Activated CD4-positive, alpha-beta memory T cell treated with anti-CD3 and anti-CD28 coated beads, Interleukin-2, amount 10 ng/mL, durations not matched to agents 7 days and 5 days (primary cell): Measurements from ENCODE around the gene KCNA4. TPM values are rescaled to one million over a fixed set of nuclear protein-coding genes. Genes with fewer than 3 reads are reported as not detected.

ENCODE experiments used
- CTCF ChIA-PET: fragments of 350-600 bp; sonication (Branson Sonifier 250); formaldehyde crosslinking; loops from one replicate; lab custom pipeline; 2021; ENCODE audit warnings: antibody characterized with exemption, inconsistent platforms; lab: Charles Lee
- POLR2A ChIA-PET: fragments of 350-600 bp; sonication (Branson Sonifier 250); formaldehyde crosslinking; loops from one replicate; lab custom pipeline; 2021; ENCODE audit warnings: antibody characterized with exemption; lab: Charles Lee
- DNase-seq: peaks from one replicate; pipeline ENCODE4 v3.0.0-alpha.2; 2020
- H3K27ac Mint-ChIP-seq: one replicate; pipeline ENCODE4 v1.8.0; 2021; ENCODE audit warnings: mild to moderate bottlenecking, mixed read lengths
- H3K27me3 Mint-ChIP-seq: one replicate; pipeline ENCODE4 v1.8.0; 2021; ENCODE audit warnings: mixed read lengths
- H3K36me3 Mint-ChIP-seq: one replicate; pipeline ENCODE4 v1.8.0; 2021; ENCODE audit warnings: low read depth, mixed read lengths
- H3K4me1 Mint-ChIP-seq: one replicate; pipeline ENCODE4 v1.8.0; 2021; ENCODE audit warnings: mixed read lengths
- H3K4me3 Mint-ChIP-seq: one replicate; pipeline ENCODE4 v1.8.0; 2021; ENCODE audit warnings: mild to moderate bottlenecking, mixed read lengths
- H3K9me3 Mint-ChIP-seq: one replicate; pipeline ENCODE4 v1.8.0; 2021; ENCODE audit warnings: mixed read lengths
- total RNA-seq, 2 experiments: library from RNA; stranded (reverse); gene quantifications; one replicate each; pipeline ENCODE4 v1.2.3, GENCODE V29; 2021

The KCNA4 gene
- total RNA-seq, 2 experiments from 2014 or later: not detected

- Mint-ChIP-seq H3K4me1 (no peaks in the 10 kb centered on the region), H3K36me3 (no peaks in the 10 kb centered on the region), H3K27me3 (peaks cover 23% of the 10 kb centered on the region), H3K4me3 (no peak overlapping the region), H3K9me3 (no peaks in the 10 kb centered on the region), H3K27ac (no peak overlapping the region)
- ChIA-PET POLR2A (no interaction called here), CTCF (no interaction called here)
- no peak for DNase-seq
Measured at GRCh38 chr11:30018495-30018894, 1.7 kb upstream of the KCNA4 start.

GRCh38 chr11:30017445-30017895 is 640 bp upstream of the KCNA4 start:
- Mint-ChIP-seq H3K4me1 (no peaks in the 10 kb centered on the region), H3K27me3 (peaks cover 23% of the 10 kb centered on the region), H3K27ac (no peak overlapping the region), H3K9me3 (no peaks in the 10 kb centered on the region), H3K36me3 (no peaks in the 10 kb centered on the region), H3K4me3 (no peak overlapping the region)
- POLR2A ChIA-PET: no interaction called here
- DNase-seq: no peak
- CTCF ChIA-PET: interaction anchor here (0.6 kb wide), 1 partner anchor 17 kb away, joined by 4 read pairs; no protein-coding TSS in a partner anchor

DNA sequence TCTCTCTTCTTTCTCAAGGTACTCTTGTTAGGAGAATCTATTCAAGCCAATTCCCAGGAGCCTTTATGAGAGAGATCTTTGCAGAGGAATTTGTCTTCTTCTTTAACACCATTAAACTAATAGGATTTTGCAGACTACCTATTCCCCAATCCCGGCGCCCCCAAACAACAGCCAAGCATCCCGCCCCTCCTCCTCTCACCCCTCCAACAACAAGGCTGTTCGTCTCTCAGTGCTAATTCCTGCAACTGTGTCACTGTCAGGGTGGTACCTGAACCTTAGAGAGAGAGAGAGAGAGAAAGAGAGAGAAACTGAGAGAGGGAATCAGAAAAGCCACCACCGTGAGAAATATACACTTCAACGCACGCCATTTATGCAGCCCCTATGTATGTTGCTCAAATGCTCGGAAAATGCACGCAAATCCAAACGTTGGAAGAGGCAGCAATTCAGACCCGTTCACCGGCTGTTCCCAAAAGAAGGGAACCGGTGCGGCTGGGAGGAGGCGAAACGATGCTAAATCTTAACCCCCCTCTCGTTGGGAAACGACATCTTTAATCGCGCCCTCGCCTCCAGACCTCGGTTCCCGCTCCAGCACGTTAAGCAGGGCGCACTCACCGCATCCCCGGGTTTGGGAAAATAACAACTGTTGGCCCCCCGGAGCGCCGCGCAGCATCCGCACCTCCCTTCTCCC is 961 bp downstream of the KCNA4 start:
- Mint-ChIP-seq H3K9me3 (no peaks in the 10 kb centered on the region), H3K27me3 (peaks cover 23% of the 10 kb centered on the region), H3K4me3 (no peak overlapping the region), H3K4me1 (no peaks in the 10 kb centered on the region), H3K36me3 (no peaks in the 10 kb centered on the region), H3K27ac (no peak overlapping the region)
- CTCF ChIA-PET: no interaction called here
- POLR2A ChIA-PET: no interaction called here
- DNase-seq: no peak

- no peak for DNase-seq
- peaks cover 4% of the 10 kb centered on the region for H3K27me3 Mint-ChIP-seq
- no peak overlapping the region for H3K4me3 Mint-ChIP-seq
- H3K4me1 Mint-ChIP-seq: no peaks in the 10 kb centered on the region
- H3K27ac Mint-ChIP-seq: no peak overlapping the region
- H3K36me3 Mint-ChIP-seq: no peaks in the 10 kb centered on the region
- POLR2A ChIA-PET: no interaction called here
- H3K9me3 Mint-ChIP-seq: no peaks in the 10 kb centered on the region
- CTCF ChIA-PET: no interaction called here
Measured at GRCh38 chr11:30012346-30012745, 4.5 kb downstream of the KCNA4 start.

GRCh38 chr11:30009060-30009459 is 7.8 kb downstream of the KCNA4 start:
- Mint-ChIP-seq H3K27ac (no peak overlapping the region), H3K4me3 (no peak overlapping the region), H3K9me3 (no peaks in the 10 kb centered on the region), H3K36me3 (no peaks in the 10 kb centered on the region), H3K27me3 (no peaks in the 10 kb centered on the region), H3K4me1 (no peaks in the 10 kb centered on the region)
- POLR2A ChIA-PET: no interaction called here
- CTCF ChIA-PET: no interaction called here
- DNase-seq: no peak

- no peaks in the 10 kb centered on the region for H3K4me1 Mint-ChIP-seq
- H3K27me3 Mint-ChIP-seq: no peaks in the 10 kb centered on the region
- POLR2A ChIA-PET: no interaction called here
- no peak overlapping the region for H3K4me3 Mint-ChIP-seq
- no peak for DNase-seq
- no peaks in the 10 kb centered on the region for H3K9me3 Mint-ChIP-seq
- H3K27ac Mint-ChIP-seq: no peak overlapping the region
- CTCF ChIA-PET: no interaction called here
- H3K36me3 Mint-ChIP-seq: no peaks in the 10 kb centered on the region
Measured at GRCh38 chr11:30006876-30007275, 10.0 kb downstream of the KCNA4 start.

DNA sequence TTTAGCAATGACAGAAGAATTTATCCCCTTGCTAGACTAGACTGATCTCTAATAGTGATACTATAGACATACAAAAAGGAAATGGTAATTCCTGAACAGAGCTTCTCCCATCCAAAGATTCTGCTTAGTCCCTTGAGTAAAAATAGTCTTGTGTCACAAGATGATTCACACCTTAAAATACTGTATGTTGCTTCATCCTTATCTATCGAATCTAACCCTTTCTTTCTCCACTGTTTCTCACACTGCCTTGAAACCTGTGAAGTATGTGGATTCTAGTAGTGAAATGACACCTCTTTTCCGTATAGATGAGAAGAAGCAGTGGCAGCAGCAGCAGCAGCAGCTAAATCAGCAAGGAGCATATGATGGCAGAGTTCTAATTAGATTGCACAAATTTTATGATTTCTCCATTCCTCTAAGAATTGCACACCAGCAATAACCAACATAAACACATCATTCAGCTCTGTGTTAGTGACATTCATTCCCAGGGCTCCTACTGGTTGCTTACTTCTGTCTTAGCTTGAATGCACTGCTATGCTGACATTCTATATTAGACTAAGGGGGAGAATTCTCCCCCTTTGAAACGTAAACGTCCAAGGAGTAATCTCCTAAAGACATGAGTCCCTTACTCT is 14.6 kb downstream of the KCNA4 start:
- no peak for DNase-seq
- Mint-ChIP-seq H3K27ac (no peak overlapping the region), H3K4me1 (no peaks in the 10 kb centered on the region), H3K9me3 (no peaks in the 10 kb centered on the region), H3K27me3 (no peaks in the 10 kb centered on the region), H3K36me3 (no peaks in the 10 kb centered on the region), H3K4me3 (no peak overlapping the region)
- CTCF ChIA-PET: no interaction called here
- POLR2A ChIA-PET: no interaction called here

DNA sequence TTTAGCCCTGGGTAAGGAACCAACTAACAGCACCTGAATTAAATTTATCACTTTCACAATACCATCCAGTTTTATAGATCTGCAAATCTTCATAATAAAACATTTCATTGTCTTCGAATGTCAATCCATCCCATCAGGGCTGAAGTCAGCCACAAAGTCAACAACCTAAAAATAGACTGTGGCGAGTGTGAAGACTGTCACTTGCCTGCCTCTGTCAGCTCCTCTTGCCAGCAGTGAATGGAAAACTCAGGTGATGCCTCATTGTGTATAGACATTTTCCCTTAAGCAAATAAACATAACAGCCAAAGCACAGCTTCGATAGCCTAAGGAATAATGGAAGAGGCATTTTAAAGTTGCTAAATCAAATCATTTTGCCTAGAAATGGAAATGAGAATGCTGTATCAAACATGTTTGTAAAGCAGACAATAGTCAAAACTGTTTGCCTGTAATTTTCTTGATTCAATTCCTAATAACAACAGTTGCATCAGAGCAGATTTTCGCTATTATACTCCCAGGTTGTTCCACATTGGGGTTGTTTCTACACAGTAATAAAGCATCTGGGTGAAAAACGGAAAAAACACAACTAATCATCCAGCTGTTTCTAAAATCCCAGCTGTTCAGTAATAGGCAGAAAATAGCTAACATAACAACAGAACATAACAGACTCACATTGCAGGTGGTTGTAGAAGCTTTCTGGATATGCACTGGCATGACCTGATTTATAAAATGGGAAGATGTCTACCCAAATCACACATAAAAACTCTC is 15.7 kb downstream of the KCNA4 start:
- ChIA-PET CTCF (interaction anchor here (0.7 kb wide), 1 partner anchor 17 kb away, joined by 4 read pairs; no protein-coding TSS in a partner anchor), POLR2A (no interaction called here)
- no peaks in the 10 kb centered on the region for H3K9me3 Mint-ChIP-seq
- H3K4me1 Mint-ChIP-seq: no peaks in the 10 kb centered on the region
- no peak overlapping the region for H3K4me3 Mint-ChIP-seq
- no peaks in the 10 kb centered on the region for H3K36me3 Mint-ChIP-seq
- H3K27ac Mint-ChIP-seq: no peak overlapping the region
- no peaks in the 10 kb centered on the region for H3K27me3 Mint-ChIP-seq
- no peak for DNase-seq

DNA sequence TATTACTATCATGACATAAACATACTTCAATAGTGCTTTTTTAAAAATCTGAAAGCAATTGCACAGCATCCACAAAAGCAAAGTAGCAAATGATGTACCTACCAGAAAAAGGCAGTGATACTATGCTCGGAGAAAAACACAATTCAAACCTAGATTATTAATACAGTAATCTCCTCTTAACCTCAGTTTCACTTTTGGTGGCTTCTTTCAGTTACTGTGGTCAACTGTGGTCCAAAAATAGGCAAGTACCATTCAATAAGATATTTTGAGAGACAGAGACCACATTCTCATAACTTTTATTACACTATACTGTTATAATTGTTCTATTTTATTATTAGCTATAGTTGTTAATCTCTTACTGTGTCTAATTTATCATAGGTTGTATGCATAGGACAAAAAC is 20.8 kb downstream of the KCNA4 start:
- ChIA-PET POLR2A (no interaction called here), CTCF (no interaction called here)
- Mint-ChIP-seq H3K27ac (no peak overlapping the region), H3K27me3 (no peaks in the 10 kb centered on the region), H3K9me3 (no peaks in the 10 kb centered on the region), H3K36me3 (no peaks in the 10 kb centered on the region), H3K4me1 (no peaks in the 10 kb centered on the region), H3K4me3 (no peak overlapping the region)
- DNase-seq: no peak

DNA sequence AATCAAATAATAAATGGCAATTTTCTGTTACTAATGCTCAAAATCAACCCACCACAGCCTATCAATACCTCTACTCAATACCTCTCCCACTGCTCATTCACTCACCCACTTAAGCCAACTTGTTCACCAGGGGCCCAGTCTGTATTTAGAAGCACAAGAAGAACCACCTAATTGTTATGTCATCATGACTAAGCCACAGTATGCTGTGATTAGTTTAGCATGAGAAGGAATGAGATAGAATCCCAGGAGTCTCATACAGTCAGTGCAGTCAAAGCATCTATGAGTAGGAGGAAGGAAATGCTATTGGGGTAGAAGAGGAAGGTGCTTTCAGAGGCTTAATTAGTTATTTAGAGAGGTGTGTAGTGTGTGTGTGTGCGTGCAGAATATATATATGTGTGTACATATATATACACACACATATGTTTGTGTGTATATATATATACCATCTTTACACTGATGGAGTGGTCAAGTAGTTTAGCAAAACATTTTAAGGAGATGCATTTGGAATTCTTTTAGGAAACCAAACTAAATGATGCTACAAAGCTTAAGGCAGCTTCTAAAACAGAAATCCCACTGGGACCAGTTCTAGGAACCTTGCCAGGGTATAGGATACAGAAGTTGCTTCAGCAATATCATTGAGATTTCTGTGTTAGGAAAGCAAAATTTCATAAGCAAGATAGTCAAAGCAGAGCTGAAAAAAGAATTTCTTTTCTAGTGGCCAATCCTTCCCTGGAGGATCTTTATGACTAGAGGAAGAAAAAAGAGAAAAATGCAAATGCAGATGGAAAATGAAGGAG is 27.5 kb downstream of the KCNA4 start:
- DNase-seq: no peak
- no peak overlapping the region for H3K27ac Mint-ChIP-seq
- ChIA-PET POLR2A (no interaction called here), CTCF (no interaction called here)
- no peaks in the 10 kb centered on the region for H3K27me3 Mint-ChIP-seq
- no peaks in the 10 kb centered on the region for H3K9me3 Mint-ChIP-seq
- H3K36me3 Mint-ChIP-seq: no peaks in the 10 kb centered on the region
- H3K4me3 Mint-ChIP-seq: no peak overlapping the region
- no peaks in the 10 kb centered on the region for H3K4me1 Mint-ChIP-seq

DNA sequence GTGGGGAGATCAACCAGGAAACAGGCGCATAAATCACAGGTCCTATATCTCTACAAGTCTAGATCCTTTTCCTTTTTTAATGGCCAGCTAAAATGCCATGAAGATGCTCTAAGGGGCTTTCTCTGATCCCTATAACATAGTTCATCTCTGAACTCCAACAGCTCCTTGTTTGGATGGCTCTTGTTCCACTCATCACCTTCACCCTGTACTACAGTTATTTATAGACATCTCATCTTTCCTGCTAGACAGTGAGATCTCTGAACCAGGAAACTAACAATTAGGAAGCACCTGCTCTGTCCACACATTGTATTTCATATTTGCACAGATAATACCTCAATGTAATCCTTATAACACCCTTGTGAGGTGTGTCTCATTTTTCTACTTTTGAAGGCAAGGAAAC is 31.6 kb downstream of the KCNA4 start:
- Mint-ChIP-seq H3K27ac (no peak overlapping the region), H3K4me3 (no peak overlapping the region), H3K9me3 (no peaks in the 10 kb centered on the region), H3K36me3 (no peaks in the 10 kb centered on the region), H3K27me3 (no peaks in the 10 kb centered on the region), H3K4me1 (no peaks in the 10 kb centered on the region)
- DNase-seq: no peak
- ChIA-PET POLR2A (no interaction called here), CTCF (no interaction called here)

GRCh38 chr11:29984544-29984943 is 32.3 kb downstream of the KCNA4 start:
- Mint-ChIP-seq H3K36me3 (no peaks in the 10 kb centered on the region), H3K9me3 (no peaks in the 10 kb centered on the region), H3K4me3 (no peak overlapping the region), H3K27ac (no peak overlapping the region), H3K27me3 (no peaks in the 10 kb centered on the region), H3K4me1 (no peaks in the 10 kb centered on the region)
- DNase-seq: no peak
- POLR2A ChIA-PET: no interaction called here
- CTCF ChIA-PET: no interaction called here

DNA sequence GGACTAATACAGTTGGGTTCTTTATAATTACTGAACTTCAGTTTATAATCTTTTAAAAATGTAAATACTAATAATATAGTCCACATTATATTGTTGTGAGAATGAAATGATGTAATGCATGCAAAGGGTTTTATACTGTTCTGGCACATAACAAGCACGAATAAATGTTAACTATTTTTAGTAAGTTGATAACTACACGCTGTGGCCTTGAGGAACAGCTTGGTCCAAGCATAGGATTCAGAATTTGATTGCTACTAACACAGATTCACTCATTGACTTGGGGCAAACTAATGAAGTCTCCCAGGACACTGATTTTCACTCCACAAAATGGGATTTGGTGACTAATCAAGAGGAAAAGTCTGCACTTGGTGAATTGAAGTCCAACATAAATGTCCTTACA is 38.3 kb downstream of the KCNA4 start:
- H3K36me3 Mint-ChIP-seq: no peaks in the 10 kb centered on the region
- no peaks in the 10 kb centered on the region for H3K4me1 Mint-ChIP-seq
- no peak for DNase-seq
- ChIA-PET POLR2A (no interaction called here), CTCF (no interaction called here)
- H3K27me3 Mint-ChIP-seq: no peaks in the 10 kb centered on the region
- H3K9me3 Mint-ChIP-seq: peaks cover 6% of the 10 kb centered on the region
- no peak overlapping the region for H3K27ac Mint-ChIP-seq
- no peak overlapping the region for H3K4me3 Mint-ChIP-seq
